Thoracic aorta (tissue), 2 donors: ENCODE measurements around the gene ZBTB40. TPM values are rescaled to one million over a fixed set of nuclear protein-coding genes. Genes with fewer than 3 reads are reported as not detected.

Experiments
- ATAC-seq: fragments of 150-250 bp; one replicate; pipeline ENCODE4 v1.8.0; 2017; ENCODE audit warnings: low read depth; ENCODE audit not compliant: insufficient number of reproducible peaks, low FRiP score
- DNase-seq: peaks from one replicate; pipeline ENCODE4 v3.0.0-alpha.2; 2020; ENCODE audit warnings: low spot score
- H3K27ac ChIP-seq, 2 donors: fragments of 200-600 bp; sonication (generic); 1 replicate in 1 of 2; 2 replicates in 1 of 2; pipeline ENCODE4 v1.5.1; 2016; ENCODE audit warnings: mild to moderate bottlenecking in 2 of 2, moderate library complexity in 2 of 2
- H3K27me3 ChIP-seq: fragments of 200-600 bp; sonication (generic); replicated peaks from 2 replicates; pipeline ENCODE4 v1.6.0; 2016; ENCODE audit warnings: mild to moderate bottlenecking; ENCODE audit not compliant: insufficient read depth
- H3K36me3 ChIP-seq: fragments of 200-600 bp; sonication (generic); one replicate; pipeline ENCODE4 v1.5.1; 2016
- H3K4me1 ChIP-seq, 2 donors: fragments of 200-600 bp; sonication (generic); 1 replicate in 1 of 2; 2 replicates in 1 of 2; pipeline versions ENCODE4 v1.5.1 to v1.6.0; 2016; ENCODE audit warnings: low read depth in 2 of 2, mild to moderate bottlenecking in 1 of 2; ENCODE audit not compliant: control insufficient read depth in 1 of 2
- H3K4me3 ChIP-seq: fragments of 200-600 bp; sonication (generic); 2 replicates; pipeline ENCODE4 v1.5.1; 2016; ENCODE audit warnings: mild to moderate bottlenecking
- H3K9me3 ChIP-seq: fragments of 200-600 bp; sonication (generic); 2 replicates; pipeline ENCODE4 v1.5.1; 2016
- total RNA-seq, 2 donors: library from RNA; depleted of rRNA; stranded (reverse); fragments of >200 nt; gene quantifications; one replicate each; pipeline versions ENCODE4 v1.1.0 to v1.2.3, GENCODE V29; 2016
- TF ChIP-seq, protein P1 (sequence below): fragments of 200-600 bp; sonication (generic); IDR thresholded peaks from one replicate; pipeline ENCODE4 v1.5.1; 2019; ENCODE audit warnings: antibody characterized with exemption

ZBTB40 gene
- total RNA-seq, 2 donors from 2014 or later, result 30.4 to 36.4 TPM

DNA sequence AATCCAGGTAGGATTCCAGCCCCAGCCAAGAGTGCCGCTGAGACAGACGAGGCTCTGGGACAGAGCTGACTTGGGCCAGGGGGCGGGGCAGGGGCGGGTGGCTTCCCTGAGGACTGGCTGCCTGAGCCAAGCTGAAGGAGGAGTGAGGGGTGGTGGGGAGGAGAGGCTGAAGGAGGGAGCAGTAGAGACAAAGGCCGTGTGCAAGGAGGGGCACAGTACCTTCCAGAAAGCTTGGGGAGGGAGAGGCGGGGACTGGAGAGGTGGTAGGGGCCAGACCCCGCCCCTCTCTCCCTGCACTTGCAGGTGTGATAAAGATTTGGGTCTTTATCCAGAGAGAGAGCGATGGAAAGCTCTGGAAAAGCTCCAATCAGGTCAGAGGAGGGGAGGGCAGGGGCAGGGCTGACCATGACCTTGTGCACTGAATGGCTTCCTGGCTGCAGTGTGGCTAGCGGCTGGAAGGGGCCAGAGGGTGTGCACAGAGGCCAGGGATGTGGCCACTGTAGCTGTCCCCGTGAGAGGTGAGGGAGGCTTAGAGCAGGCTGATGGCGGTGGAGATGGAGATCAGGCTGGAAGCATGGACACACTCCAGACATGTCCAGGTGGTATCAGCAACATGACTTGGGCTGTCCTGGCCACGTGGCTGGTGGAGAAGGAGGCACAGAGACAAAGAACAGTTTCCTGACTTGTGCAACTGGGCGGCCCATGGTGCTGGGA is 104.9 kb downstream of the ZBTB40 start:
- Histone ChIP-seq H3K4me3 (no peak overlapping the region), H3K9me3 (no peaks in the 10 kb centered on the region), H3K4me1 (peaks cover 0 to 6% of the 10 kb centered on the region in 2 donors), H3K27me3 (no peaks in the 10 kb centered on the region), H3K27ac (no peak overlapping the region), H3K36me3 (no peaks in the 10 kb centered on the region)
- TF ChIP-seq, protein P1, sequence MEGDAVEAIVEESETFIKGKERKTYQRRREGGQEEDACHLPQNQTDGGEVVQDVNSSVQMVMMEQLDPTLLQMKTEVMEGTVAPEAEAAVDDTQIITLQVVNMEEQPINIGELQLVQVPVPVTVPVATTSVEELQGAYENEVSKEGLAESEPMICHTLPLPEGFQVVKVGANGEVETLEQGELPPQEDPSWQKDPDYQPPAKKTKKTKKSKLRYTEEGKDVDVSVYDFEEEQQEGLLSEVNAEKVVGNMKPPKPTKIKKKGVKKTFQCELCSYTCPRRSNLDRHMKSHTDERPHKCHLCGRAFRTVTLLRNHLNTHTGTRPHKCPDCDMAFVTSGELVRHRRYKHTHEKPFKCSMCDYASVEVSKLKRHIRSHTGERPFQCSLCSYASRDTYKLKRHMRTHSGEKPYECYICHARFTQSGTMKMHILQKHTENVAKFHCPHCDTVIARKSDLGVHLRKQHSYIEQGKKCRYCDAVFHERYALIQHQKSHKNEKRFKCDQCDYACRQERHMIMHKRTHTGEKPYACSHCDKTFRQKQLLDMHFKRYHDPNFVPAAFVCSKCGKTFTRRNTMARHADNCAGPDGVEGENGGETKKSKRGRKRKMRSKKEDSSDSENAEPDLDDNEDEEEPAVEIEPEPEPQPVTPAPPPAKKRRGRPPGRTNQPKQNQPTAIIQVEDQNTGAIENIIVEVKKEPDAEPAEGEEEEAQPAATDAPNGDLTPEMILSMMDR, result no peak
- ATAC-seq, result no peak
- DNase-seq, result no peak

DNA sequence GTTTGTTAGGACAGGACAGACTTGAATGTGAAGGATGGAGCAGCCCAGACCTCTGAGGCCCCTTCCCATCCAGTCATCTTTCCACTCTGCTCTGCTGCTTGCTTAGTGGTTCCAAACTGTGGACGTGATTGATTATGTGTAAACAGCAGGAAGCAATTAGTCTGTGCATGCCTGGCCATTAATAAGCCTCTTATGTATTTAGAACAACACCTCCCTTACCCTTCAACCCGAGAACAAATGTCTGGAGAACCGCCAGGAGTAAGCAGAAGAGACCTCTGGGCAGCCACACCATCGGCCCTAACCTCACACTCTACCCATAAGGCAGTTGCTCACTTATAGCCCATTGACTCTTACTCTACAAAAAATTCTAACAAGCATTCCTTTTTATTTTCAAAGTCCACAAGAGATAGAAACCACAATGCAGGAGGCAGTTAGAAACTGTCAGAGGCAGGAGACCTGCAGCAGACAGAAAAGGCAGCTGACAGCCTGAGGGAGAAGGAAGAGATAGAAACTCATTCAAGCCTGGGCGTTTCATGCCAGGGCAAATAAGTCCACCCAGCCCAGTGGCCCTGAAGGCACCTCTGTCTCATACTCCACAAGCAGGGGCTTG is 105.8 kb downstream of the ZBTB40 start:
- no peak for DNase-seq
- Histone ChIP-seq H3K4me3 (no peak overlapping the region), H3K27ac (no peak overlapping the region), H3K9me3 (no peaks in the 10 kb centered on the region), H3K27me3 (no peaks in the 10 kb centered on the region), H3K36me3 (no peaks in the 10 kb centered on the region), H3K4me1 (peaks cover 0 to 6% of the 10 kb centered on the region in 2 donors)
- TF ChIP-seq, protein P1, result no peak
- no peak for ATAC-seq

DNA sequence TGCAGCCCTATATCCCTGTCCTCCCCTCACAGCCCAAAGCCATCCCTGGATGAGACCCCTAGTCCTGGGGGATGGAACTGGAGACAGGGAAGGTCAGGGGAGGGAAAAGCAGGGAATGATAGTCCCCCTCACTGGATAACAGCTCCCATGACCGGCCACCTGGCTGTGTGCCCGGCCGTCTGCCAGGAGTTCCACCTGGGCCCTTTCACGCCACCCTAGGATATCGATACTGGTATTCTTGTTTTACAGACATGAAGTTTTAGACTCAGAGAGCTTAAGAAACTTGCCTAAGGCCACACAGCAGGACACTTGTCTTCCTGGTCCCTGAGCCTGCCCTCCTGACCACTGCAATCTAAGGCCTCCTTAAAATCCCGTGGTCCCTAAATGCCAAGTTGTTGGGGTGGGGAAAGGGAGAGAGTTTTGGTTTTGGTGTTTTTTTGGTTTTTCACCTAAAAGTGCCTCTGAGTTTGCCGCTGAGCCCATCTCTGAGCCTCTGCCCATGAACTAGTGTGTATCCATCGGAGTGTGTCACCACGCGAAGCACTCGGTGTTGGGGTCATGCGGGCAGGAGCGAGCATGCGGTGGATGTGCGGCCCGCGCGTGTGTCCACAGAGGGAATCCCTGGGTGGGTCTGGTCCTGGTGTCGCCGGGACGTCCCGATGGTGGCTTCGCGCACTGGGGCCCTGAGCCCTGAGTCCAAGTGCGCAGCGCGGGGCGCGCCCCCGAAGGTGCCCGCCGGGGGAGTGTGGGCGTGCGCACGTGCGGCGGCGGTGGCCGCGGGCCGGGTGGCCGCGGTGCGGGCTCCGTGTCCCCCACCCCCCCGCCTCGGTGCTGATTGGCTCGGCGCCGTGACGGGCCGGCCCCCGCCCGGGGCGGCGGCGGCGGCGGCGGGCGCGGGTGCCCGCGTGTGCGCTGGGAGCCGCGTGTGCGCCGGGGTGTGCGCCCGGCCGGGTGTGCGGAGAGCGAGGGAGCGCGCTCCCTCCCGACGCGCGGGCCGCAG is 111.2 kb downstream of the ZBTB40 start, which contains the start of gene EPHA8:
TSS of gene EPHA8 (plus strand) at position 906 of the 1,000 bp plus-strand sequence. CDS start 147 bp downstream, outside the sequence.
- H3K27ac ChIP-seq, result no peak within 1 kb of the TSS
- H3K27me3 ChIP-seq, result peaks cover 3% of the 10 kb centered on the region
- DNase-seq, result no peak
- no peak for ATAC-seq
- H3K4me3 ChIP-seq, result no peak within 1 kb of the TSS
- H3K4me1 ChIP-seq, result peaks cover 0 to 10% of the 10 kb centered on the region in 2 donors
- TF ChIP-seq, protein P1, result no peak
- H3K9me3 ChIP-seq, result no peaks in the 10 kb centered on the region
- H3K36me3 ChIP-seq, result no peaks in the 10 kb centered on the region

DNA sequence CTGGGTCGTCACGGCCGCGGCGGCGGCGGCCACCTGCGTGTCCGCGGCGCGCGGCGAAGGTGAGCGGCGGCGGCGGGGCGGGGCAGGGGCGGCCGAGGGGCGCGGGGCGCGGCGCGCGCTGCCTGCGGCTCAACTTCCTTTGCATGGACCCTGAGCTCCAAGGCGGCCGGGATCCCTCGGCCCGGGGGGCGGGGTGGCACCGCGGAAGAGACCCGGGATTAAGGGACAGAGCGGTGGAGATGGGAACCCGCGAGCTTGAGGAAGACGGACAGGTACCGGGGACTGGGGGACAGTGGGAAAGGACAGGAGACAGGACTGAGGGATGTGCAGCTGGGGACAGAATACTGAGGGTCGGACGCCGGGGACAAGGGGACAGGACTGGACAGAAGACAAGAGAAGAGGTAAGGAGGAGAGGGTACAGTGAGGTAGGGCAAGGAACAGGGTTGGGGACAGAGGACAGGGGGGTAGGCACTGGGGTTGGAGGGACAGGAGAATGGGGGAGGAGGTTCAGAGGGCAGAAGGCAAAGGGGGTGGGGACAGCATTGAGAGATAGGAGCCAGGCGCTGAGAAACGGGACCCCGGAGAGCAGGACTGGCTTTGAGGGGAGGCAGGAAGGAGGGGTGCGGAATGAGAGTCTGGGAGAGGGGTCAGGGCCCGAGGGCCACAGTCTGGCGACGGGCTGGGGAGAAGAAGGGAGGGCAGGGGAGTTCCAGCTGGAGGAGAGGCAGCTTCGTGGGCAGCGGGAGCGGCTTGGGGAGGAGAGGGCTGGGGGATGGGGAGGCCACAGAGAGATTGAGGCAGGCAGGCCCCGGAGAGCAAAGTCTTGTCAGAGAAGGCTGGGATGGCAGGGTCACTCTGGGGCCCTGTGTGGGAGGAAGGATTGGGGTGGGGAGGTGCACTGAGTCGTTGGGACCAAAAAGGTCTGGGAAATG is 112.3 kb downstream of the ZBTB40 start:
- TF ChIP-seq, protein P1, result no peak
- DNase-seq (no peak), ATAC-seq (no peak)
- no peaks in the 10 kb centered on the region for H3K9me3 ChIP-seq
- H3K4me3 ChIP-seq, result no peak overlapping the region
- H3K27ac ChIP-seq, result no peak overlapping the region
- H3K27me3 ChIP-seq, result peaks cover 3% of the 10 kb centered on the region
- peaks cover 0 to 10% of the 10 kb centered on the region in 2 donors for H3K4me1 ChIP-seq
- no peaks in the 10 kb centered on the region for H3K36me3 ChIP-seq
